ENCODE results near the gene SRP54.
"Not testable (repeated sequence)": the region's sequence is repeated elsewhere in the genome, so short reads cannot be mapped to it uniquely, and the experiment has no call there.

DNA sequence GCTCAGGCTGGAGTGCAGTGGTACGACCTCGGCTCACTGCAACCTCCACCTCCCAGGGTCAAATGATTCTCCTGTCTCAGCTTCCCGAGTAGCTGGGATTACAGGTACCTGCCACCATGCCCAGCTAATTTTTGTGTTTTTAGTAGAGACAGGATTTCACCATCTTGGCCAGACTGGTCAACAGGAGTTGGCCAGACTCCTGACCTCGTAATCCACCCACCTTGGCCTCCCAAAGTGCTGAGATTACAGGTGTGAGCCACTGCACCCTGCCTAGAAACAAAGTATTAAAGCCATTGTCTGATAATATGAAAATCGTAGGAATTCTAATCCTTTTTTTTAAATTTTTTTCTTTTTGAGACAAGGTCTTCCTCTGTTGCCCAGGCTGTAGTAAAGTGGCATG lies 82.9 kb downstream of the SRP54 start:
- TF ChIP-seq, protein P1, sequence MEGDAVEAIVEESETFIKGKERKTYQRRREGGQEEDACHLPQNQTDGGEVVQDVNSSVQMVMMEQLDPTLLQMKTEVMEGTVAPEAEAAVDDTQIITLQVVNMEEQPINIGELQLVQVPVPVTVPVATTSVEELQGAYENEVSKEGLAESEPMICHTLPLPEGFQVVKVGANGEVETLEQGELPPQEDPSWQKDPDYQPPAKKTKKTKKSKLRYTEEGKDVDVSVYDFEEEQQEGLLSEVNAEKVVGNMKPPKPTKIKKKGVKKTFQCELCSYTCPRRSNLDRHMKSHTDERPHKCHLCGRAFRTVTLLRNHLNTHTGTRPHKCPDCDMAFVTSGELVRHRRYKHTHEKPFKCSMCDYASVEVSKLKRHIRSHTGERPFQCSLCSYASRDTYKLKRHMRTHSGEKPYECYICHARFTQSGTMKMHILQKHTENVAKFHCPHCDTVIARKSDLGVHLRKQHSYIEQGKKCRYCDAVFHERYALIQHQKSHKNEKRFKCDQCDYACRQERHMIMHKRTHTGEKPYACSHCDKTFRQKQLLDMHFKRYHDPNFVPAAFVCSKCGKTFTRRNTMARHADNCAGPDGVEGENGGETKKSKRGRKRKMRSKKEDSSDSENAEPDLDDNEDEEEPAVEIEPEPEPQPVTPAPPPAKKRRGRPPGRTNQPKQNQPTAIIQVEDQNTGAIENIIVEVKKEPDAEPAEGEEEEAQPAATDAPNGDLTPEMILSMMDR (IDR thresholded peaks at IDR 0.05; ENCODE audit: insufficient read depth, low read depth, low read length): not testable (repeated sequence)
- TF ChIP-seq EZH2 (IDR thresholded peaks at IDR 0.05; ENCODE audit: insufficient read depth, low read length): not testable (repeated sequence)
